HG03432 (cell line): Measurements from ENCODE around the gene VWCE.

Experiments used
- ATAC-seq: cut with Tn5 transposase; IDR thresholded peaks from one replicate; pipeline ENCODE4 v1.9.1; 2021; ENCODE audit warnings: mild to moderate bottlenecking, moderate library complexity; ENCODE audit not compliant: unreplicated experiment

VWCE gene

DNA sequence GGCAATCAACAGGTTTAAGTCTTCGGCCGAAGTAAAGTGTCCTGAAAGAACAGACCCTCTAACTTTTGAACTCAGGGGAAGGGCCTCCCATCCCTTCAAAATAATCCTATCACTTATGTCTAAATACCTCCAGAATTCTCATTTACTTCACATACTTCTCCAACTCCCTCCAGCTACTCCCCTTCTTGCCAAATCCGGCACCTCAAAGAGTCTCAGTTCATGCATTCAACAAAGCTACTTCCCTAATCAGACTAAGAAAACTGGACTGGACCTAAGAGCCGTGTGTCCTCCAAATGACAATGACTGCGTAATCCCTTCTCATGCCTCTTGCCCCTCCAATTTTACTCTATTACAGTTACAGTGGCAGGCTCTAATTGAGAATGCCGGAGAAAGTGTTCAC, 36.5 kb upstream of the VWCE start:
- no peak for ATAC-seq

DNA sequence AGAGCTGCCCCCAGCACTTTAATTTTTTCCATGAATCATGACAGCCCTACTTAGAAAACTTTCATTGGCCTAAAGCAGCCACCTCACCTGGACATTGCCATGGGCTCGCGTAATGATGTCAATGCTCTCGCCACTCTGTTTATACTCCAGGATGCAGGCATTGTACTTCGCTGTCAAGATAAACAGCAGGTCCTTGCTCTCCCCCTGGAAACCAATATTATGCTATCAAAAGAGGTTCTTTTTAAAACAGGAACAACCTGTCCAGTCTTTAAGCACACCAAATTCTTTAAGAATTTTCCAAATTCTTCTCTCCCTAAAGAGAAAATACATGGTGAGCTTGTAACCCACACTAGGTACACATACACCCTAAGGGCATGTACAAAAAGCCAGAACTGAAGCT, 34.8 kb upstream of the VWCE start:
- no peak for ATAC-seq

DNA sequence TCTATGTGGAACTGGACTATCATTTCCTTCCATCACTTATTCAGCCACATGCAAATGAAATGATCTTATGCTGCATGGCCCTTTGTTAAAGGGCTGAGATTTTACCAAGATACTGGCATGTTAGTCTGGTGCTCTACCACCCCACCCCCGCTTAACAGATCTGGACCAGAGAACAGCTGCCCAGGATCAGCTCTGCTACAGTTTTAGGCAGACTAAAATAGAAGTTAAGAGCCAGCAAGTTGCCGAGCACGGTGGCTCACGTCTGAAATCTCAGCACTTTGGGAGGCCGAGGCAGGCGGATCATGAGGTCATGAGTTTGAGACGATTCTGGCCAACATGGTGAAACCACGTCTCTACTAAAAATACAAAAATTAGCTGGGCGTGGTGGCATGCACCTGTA, 33.2 kb upstream of the VWCE start:
- no peak for ATAC-seq

DNA sequence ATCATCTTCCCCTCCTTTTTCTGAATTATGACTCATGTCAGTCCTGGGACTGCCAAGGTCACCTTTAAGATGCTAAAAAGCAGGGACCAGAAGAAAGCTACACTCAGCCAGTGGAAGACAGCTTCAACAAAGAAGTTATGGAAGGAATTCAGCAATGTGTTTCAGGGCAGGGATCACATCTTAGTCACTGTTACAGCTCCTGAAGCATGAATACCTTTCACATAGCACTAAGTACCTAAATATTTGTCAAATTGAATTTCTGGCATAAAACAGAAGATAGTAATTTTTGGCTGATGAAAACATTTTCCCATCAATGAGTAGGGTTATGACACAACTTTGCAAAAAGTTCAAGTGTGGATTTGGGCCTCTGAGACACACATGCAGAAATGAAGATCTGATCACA, 32.6 kb upstream of the VWCE start:
- ATAC-seq, result no peak

DNA sequence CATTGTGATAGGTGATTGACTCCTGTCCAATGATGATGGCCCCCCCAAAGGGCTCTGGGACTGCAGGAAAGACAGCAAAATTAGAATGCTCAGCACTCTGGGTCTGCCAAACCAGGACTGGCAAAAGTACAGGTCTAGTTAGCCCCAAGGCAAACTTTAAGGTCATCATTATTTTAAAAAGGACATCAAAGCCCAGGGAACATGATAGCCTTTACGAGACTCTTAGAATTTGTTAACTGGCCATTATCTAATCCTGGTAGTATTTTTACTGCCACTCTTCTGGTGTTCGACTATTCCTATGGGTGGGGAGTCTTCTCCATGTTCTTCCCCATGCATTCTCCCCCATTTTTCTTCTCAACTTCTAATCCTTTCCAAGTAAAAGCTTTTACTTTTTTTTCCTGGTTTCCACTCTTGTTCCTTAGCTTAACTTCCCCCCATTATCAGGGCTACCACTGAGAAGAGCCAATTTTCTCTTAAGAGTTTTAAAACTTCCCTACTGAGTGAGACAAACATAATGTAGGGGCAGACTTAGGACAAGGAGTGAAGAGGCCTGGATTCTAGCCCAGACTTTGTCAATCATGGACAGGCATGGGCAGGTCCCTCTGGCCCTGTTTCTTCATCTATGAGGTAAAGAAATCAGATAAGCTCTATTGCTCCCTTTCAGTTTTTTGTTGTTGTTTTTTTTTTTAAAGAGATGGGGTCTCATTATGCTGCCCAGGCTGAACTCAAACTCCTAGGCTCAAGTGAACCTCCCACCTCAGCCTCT, 30.7 kb upstream of the VWCE start:
- no peak for ATAC-seq

DNA sequence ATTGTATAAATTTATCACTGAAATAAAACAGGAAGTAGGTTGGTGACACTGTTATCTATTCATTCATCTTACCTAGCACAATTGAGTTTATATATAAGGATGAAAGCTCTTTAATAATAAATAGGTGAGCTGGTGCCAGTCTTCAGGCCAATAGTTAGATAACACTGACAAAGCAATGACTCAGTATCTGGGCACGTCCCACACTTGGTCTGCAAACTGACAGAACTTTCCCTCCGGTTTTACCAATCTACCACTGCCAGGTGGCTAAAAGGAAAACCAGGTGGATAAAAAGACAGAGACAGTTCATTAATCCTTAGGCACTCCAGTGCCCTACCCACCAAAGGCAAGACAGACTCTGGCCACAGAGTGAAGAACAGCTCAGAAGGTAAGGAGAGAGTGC, 20.1 kb upstream of the VWCE start:
- no peak for ATAC-seq

DNA sequence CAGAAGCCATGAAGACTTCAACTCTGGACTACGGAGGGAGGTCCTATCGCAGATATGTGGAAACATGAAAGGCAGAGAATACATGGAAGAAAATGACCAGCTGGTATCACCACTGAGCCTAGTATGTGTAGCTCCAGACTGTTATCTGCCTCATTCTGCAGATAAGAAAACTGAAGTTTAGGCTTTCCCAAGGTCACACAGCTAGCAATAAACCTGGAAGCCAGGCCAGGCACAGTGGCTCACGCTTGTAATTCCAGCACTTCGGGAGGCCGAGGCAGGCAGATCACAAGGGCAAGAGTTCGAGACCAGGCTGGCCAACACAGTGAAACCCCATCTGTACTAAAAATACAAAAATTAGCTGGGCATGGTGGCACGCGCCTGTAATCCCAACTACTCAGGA, 15.6 kb upstream of the VWCE start:
- ATAC-seq, result no peak

DNA sequence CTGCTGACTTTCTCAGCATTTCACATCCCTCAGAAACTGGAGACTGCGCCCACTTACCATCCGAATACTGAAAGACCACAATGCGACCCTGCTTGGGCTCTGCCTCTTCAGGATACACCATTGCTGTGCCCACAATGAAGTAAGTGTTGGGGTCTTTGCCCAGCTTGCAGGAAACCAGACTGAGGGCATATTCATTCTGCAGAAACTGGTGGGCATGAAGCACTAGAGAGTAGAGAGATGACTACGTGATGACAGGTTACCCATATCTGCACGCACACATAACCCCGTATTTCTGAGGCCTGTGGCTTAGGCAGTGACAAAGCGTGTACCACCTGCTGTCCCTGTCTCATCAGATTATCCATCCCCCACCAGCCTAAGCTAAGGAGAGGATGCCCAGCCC, 14.6 kb upstream of the VWCE start:
- no peak for ATAC-seq

DNA sequence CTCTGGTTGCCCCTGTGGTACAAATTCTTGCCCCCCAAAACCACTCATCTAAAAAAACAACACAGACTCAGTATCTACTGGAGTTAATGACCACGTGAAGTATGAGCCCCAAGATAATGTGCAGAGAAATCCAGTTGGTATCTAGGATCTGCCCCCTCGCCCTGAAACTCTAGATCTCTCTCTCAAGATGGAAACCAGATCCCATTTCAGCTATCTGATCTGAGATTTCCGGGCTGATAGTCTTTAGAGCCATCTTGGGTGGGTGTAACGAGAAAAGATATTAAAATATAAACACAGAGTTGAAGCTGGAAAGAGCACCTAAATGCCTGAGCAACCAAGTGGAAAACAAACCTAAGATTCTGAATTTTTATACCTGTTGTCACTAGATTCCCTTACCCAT, 14.0 kb upstream of the VWCE start:
- ATAC-seq, result no peak

DNA sequence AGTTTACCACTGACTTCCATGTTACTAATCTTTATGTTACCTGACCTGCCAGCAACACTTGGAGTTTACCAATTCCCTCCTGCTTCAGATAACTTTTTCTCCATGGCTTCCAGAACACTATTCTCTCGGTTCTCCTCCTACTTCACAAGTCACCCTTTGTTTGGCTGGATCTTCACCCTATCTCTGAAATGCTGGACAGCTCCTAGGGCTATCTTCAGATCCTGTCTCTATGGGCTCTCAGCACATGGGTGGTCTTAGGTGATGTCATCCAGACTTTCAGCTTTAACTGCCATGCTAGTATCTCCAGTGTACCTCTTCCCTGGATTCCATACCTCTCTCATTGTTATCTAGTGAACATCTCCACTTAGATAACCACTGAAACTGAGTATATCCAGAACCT, 12.2 kb upstream of the VWCE start:
- ATAC-seq, result no peak

DNA sequence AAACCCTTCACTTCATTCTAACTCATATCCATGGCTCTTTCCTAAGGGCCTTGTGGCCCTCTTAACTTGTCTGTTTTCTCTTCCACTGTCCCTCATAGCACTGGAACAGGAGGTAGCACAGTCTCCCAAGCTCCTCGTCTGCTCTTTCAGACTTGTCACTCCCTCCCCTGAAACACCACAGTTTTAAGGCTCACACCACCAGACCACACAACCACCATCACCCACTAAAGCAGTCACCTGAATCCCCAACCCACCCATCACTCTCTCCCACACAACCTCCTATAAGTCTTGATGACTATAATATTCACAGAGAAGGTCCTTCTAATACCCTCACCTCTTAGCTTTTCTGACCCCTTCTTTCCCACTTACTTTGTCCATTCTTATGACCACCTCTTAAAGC, 11.1 kb upstream of the VWCE start:
- ATAC-seq, result no peak

DNA sequence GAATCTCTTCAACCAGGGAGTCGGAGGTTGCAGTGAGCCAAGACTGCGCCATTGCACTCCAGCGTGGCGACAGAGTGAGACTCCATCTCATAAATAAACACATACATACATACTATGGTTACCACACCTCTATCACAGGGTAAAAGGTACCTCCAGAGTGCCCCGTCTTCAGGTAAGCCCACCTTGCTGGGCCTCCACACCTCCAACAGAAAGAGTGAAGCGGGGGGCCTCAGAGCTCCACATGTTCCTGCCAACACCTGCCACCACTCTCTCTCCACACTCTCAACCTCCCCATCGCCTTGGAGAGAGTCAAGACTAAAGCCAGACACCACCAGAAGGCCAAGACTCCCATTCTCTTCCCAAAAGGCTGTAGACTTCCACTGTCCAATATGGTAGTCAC, 10.3 kb upstream of the VWCE start:
- no peak for ATAC-seq

DNA sequence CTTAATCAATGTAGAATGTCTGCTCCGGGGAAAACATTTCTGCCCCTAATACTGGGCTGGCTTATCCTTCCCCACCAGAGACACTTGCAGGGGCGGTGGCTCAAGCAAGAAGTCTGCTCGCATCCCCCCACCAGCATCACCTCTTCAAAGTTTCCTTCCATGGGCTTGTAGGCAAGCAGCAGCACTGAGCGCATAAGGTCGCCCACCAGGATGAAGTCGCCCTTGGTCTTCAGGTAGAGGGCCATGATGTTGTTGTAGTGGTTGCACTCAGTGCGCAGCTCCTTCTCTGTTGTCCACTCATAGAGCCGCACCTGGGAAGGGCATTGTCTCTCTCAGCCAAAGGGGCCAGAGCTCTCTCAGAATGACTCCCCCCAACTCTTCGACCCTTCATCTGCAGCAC, 8.6 kb upstream of the VWCE start:
- no peak for ATAC-seq

DNA sequence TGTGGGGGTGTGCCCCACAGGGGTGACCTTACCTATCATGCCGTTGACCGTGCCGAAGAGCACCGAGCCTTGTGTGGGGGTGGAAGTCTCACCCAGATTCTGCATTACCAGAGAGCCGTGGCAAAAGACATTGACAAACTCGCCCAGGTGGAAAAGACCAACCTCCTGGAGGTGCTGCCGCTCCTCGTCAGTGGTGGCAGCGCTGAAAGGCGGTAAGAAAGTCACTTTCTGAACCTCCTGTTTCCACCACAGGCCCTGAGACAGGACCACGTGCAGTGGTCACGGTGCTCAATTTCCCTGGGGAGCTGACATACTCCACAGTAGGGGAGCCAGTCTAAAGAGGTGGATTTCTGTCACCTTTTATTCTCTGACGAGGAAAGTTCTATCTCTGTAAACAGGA, 7.4 kb upstream of the VWCE start:
- ATAC-seq, result no peak

DNA sequence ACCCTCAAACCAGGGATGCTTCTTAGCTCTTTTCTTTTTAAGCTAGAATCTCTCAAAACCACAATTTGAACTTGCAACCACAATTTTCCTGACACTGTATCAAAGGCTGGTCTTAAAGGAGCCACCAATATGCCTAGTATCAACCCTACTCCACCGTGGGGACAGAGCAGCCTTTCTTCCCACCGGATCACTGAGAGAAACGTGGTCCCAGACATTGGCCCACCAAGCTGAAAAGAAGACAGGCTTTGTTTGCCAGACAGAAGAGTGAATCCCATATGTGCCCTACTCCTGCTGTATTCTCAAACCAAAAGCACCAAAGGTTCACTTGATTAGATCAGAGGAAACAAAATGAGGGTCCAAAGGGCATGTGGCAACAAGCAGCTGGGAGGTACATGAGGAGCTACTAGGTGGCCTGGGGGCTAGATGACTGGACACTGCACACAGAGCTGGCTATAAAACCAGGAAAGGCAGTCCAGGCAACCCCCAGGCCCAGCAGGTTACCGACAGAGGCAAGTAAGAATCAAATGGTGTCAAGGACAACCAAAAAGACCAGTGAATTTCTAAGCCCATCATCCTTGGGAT, 3.6 kb upstream of the VWCE start:
- no peak for ATAC-seq

DNA sequence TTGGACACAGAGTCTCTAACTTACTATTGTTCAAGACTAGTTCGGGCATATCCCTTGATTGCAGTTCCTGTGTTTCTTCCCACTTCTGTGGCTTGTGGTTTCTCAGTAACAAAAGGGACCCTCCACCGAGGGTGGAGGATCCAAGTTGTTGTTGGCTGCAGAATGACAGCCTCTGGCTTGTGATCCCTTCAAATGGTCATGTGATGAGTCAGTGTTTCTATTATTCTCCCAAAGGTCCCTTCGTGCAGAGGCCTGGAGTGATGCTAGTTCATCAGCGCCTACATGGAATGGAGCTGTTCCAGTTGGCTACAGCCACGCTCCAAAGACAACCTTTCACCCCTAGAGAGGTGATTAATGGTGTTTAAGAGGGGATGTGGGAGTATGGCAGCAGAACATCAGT, 2.6 kb upstream of the VWCE start:
- ATAC-seq, result no peak

DNA sequence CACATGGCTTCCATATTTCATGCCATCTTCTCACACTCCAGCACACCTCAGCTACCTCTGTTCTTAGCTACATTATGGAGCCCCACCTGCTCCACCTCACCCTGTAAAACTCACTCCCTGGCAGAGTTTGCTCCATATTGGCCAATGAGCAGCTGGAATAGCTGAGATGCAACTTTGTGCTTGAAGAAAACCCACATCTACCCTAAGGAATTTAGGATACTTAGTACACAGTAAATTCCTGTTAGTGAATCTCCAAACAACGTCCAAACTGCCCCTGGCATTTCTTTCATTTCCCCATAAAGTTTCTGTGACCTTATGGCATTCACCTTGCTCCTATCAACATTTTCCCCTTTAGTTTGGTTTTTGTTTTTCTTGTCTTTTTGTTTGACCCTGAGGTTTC, 2.2 kb upstream of the VWCE start:
- ATAC-seq, result no peak

DNA sequence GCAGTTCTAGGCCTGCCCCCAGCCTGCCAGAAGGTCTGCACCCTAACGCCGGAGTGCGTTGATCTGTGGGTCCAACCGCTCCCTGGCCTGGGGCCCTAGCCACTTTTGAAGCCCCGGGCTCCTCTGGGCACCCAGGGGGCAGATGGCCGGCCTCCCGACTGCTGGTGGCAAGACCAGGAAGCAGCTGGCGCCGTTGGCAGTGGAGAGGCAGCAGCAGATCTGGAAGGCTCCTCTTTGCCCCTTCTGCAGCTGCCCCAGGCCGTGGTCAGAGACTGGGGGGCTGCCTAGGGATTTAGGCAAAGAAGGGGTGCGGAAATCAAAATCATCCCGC, 445 bp upstream of the VWCE start:
- ATAC-seq, result no peak

DNA sequence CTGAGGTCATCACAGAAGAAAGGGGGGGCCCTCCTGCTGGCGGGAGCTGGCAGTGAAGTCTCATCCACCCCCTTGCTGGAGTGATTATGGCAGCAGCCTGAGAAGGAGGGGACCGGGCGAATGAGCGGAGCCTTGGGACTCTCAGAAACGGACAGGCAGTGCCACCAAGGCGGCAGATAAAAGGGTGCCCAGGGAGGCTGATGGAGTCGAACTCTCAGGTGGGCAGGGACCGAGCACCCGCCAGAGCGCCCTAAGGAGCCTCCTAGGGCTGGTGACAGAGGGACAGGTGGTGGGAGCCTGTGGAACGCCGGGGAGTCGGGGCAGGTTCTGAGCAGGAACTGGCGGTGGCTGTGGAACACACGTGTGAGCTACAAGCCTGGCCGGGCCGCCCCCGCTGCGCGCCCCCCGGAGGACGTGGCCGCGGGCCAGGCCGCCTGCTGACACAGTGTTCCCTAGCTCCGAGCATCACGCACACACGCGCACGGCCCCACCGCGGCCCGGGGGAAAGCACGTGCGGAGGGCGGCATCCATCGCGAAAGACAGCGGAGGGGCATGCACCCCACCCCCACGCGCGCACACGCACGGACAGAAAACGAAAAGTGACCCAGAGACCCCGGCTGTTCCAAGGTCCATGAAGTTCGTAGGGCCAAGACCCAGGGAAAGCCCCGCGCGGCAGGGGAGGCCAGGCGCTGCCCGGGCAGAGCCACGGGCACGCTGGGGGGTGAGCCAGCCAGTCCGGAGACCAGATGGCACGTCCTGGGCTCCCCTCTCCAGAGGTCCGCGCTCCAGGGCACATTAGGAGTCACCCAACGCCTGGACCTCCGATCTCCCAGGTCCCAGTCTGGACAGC, 1.0 kb downstream of the VWCE start:
- ATAC-seq, result peak; percentile 42

DNA sequence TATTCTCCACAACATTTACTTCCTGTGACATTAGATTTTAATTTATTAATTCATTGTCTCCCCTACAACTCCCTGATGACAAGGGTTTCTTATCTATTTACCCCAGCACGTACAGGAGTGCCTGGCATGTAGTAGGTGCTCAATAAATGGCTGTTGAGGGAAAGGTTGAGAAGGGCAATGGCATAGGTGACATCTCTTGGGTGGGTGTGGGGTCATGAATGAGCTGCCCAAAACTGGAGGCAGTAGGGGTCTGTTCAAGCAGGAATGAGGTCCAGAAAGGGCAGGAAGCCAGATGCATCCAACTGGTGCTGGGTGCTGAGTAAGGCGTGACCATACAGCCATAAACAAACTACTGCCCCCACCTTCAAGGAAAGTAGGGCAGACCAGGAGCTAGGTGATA, 2.8 kb downstream of the VWCE start:
- ATAC-seq, result no peak

DNA sequence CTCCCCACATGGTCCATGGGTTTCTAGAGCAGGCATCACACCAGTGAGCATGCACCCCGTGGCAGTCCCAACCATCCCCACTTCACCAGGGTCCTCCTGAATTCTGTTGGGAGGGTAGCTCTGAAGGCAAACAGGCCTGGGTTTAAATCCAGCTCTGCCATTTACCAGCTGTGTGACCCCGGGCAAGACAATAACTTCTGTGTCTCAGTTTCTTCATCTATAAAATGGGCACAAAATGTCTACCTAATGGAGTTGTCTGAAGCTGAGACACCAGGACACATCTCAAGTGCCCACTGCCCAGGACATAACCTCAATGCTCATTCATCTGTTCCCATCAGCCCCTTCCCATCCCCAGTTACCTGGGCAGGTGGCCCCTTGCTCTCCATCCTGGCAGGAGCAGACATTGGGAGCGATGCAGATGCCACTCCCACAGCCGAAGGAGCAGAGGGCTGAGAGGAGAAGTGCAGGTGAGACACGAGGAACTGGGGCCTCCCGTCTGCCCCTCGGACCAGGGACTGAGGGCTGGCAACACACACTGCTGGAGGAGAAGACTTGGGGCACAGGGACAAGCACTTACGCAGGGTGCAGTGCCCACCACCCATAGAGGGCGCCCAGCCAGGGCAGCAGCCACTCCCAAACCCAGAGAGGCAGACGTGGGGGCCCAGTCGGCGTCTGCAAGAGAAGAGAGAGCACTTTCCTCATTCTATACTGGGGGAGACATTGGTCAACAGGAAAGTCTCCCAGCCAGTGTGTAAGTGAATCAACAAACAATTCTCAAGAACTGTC, 4.0 kb downstream of the VWCE start:
- no peak for ATAC-seq
